Ishikawa (cell line): ENCODE results near the gene UPP1.

Experiments
- CEBPB ChIP-seq: IDR thresholded peaks from 2 replicates; pipeline ENCODE4 v1.6.1; 2012
- CREB1 ChIP-seq: IDR thresholded peaks from 2 replicates; pipeline ENCODE4 v1.6.1; 2012; ENCODE audit warnings: low read depth
- EGR1 ChIP-seq: IDR thresholded peaks from 2 replicates; pipeline ENCODE4 v1.6.1; 2012
- EP300 ChIP-seq: IDR thresholded peaks from 2 replicates; pipeline ENCODE4 v1.6.1; 2012; ENCODE audit warnings: borderline replicate concordance
- FOXM1 ChIP-seq: IDR thresholded peaks from 2 replicates; pipeline ENCODE4 v1.6.1; 2012; ENCODE audit warnings: low read depth, borderline replicate concordance
- NFIC ChIP-seq: IDR thresholded peaks from 2 replicates; pipeline ENCODE4 v1.6.1; 2012
- RAD21 ChIP-seq: IDR thresholded peaks from 2 replicates; pipeline ENCODE4 v1.6.1; 2012; ENCODE audit warnings: low read depth
- TAF1 ChIP-seq: IDR thresholded peaks from 2 replicates; pipeline ENCODE4 v1.6.1; 2012; ENCODE audit warnings: low read depth, mild to moderate bottlenecking
- TCF12 ChIP-seq: IDR thresholded peaks from 2 replicates; pipeline ENCODE4 v1.6.1; 2012; ENCODE audit warnings: low read depth
- TEAD4 ChIP-seq: IDR thresholded peaks from 2 replicates; pipeline ENCODE4 v1.6.1; 2012
- YY1 ChIP-seq: IDR thresholded peaks from 2 replicates; pipeline ENCODE4 v1.6.1; 2012; ENCODE audit warnings: low read depth
- ZBTB7A ChIP-seq: IDR thresholded peaks from 2 replicates; pipeline ENCODE4 v1.6.1; 2012; ENCODE audit warnings: low read depth
- TF ChIP-seq, protein P1 (sequence below): IDR thresholded peaks from 2 replicates; pipeline ENCODE4 v1.6.1; 2012; ENCODE audit warnings: low read depth, mild to moderate bottlenecking
- TF ChIP-seq, protein P2 (sequence below): IDR thresholded peaks from 2 replicates; pipeline ENCODE4 v1.6.1; 2012
- TF ChIP-seq, protein P3 (sequence below): IDR thresholded peaks from 2 replicates; pipeline ENCODE4 v1.6.1; 2012

Gene UPP1

DNA sequence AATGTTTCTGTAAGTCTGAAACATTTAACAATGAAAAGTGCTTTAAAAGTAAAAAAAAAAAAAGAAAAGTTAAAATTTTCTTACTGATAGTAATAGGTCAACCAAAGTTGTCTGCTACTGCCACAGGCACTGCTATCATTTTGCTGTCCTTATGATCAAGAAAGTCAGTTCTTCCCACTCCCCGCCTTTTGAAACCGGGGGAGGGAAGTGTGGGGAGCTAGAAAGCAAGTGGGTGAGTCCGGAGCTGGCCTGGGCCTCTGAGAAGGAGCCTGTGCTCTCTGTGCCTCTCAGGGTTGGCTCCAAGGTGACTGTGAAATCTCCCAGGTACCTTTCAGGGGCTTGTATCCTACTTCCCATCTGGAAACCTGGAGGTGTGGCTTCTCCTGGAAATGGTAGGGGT lies 46.4 kb upstream of the UPP1 start:
- TF ChIP-seq NFIC (no peak), TEAD4 (no peak), TCF12 (no peak), ZBTB7A (no peak), EP300 (no peak), FOXM1 (no peak), EGR1 (no peak), CEBPB (no peak), YY1 (no peak)
- TF ChIP-seq, protein P1, sequence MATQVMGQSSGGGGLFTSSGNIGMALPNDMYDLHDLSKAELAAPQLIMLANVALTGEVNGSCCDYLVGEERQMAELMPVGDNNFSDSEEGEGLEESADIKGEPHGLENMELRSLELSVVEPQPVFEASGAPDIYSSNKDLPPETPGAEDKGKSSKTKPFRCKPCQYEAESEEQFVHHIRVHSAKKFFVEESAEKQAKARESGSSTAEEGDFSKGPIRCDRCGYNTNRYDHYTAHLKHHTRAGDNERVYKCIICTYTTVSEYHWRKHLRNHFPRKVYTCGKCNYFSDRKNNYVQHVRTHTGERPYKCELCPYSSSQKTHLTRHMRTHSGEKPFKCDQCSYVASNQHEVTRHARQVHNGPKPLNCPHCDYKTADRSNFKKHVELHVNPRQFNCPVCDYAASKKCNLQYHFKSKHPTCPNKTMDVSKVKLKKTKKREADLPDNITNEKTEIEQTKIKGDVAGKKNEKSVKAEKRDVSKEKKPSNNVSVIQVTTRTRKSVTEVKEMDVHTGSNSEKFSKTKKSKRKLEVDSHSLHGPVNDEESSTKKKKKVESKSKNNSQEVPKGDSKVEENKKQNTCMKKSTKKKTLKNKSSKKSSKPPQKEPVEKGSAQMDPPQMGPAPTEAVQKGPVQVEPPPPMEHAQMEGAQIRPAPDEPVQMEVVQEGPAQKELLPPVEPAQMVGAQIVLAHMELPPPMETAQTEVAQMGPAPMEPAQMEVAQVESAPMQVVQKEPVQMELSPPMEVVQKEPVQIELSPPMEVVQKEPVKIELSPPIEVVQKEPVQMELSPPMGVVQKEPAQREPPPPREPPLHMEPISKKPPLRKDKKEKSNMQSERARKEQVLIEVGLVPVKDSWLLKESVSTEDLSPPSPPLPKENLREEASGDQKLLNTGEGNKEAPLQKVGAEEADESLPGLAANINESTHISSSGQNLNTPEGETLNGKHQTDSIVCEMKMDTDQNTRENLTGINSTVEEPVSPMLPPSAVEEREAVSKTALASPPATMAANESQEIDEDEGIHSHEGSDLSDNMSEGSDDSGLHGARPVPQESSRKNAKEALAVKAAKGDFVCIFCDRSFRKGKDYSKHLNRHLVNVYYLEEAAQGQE, result no peak
- TF ChIP-seq, protein P2, sequence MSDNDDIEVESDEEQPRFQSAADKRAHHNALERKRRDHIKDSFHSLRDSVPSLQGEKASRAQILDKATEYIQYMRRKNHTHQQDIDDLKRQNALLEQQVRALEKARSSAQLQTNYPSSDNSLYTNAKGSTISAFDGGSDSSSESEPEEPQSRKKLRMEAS, result no peak

DNA sequence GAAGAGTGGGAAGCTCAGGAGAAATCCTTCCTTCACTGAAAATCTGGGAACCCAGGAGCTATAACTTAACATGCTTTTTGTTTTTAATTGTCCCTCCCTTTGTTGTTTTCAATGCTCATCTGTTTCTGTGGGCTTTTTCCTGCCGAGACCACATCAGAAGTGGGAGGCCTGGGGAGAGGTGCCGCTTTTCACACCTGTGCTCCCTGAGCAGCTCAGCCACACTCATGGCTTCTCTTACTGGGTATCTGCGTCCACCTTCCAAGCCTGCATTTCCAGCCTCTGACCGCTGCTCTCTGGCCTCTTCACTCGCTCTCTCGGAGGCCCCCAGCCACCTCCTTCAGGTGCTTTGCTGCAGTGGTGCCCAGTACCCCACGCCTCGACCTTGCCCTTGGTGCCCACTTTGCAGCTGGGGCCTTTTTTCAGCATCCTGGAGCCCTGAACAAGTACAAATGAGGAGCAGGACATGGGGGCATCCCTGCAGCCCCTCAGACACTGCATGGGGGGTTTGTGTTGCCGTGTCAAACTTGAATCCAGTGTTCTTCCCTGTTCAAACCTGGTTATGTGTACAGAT lies 43.8 kb upstream of the UPP1 start:
- TF ChIP-seq ZBTB7A (no peak), EGR1 (no peak), YY1 (no peak)

DNA sequence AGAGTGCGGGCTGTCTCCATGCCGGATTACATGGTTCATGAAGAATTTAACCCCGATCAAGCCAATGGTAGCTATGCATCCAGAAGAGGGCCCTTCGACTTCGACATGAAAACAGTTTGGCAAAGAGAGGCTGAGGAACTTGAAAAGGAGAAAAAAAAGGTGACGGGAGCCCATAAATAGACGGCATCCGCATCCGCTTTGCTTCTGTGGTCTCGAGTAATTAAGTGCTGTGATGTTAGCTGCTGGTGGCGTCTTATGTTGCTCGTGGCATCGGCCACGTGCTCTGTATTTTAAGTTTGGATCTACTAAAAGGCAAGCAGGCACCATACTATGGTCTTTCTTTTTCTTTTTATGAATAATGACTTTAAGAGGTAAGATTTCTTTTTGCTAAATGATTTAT lies 42.6 kb upstream of the UPP1 start:
- TF ChIP-seq CREB1 (no peak), EP300 (no peak), TAF1 (no peak), RAD21 (no peak), CEBPB (no peak), TCF12 (no peak), YY1 (no peak), NFIC (no peak)
- TF ChIP-seq, protein P2, result no peak
- TF ChIP-seq, protein P3, sequence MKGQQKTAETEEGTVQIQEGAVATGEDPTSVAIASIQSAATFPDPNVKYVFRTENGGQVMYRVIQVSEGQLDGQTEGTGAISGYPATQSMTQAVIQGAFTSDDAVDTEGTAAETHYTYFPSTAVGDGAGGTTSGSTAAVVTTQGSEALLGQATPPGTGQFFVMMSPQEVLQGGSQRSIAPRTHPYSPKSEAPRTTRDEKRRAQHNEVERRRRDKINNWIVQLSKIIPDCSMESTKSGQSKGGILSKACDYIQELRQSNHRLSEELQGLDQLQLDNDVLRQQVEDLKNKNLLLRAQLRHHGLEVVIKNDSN, result no peak

DNA sequence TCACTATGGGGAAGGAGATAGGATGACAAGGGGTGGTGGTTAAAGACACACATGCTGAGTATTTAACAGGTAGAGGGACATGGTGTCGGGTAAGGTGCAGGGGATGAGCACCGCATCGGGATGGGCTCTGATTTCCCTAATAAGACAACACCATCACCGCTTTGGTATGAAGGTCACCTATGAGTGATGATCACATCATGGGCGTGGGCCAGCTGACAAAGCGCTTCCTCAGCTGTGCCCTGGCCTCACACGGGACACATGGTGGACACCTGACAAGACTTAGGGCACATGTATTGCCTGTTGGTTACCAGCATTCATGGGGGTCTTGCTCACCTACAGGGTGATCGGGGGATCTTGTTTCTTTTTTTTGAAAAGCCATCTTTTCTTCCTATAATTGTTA lies 41.0 kb upstream of the UPP1 start:
- TF ChIP-seq ZBTB7A (no peak), YY1 (no peak), EGR1 (no peak), TEAD4 (no peak), NFIC (no peak), TAF1 (no peak), FOXM1 (no peak), RAD21 (no peak), TCF12 (no peak), CREB1 (no peak), CEBPB (no peak), EP300 (no peak)
- TF ChIP-seq, protein P2, result no peak
- TF ChIP-seq, protein P3, result no peak
- TF ChIP-seq, protein P1, result no peak

DNA sequence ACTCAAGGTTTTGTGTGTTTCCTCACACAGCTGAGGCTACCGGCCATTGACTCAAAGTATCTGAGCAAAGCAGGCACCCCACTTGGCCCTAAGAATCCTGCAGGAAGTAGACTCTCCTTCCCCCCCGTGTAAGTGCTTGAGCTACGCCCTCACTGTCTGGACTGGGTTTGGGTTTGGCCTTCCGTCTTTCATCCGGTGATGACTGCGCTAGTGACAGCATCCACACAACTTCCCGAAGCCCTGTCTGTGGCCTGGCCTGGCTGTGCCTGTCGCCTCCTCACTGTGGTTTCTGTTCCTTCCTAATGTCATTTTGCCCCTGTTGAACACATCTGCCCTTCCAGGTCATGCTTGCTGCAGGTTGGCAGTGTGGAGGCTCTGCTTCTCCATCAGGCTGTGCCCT lies 39.2 kb upstream of the UPP1 start:
- TF ChIP-seq ZBTB7A, result no peak
- TF ChIP-seq CREB1, result no peak
- no peak for TF ChIP-seq TCF12
- TF ChIP-seq RAD21, result no peak
- TF ChIP-seq, protein P2, result no peak

DNA sequence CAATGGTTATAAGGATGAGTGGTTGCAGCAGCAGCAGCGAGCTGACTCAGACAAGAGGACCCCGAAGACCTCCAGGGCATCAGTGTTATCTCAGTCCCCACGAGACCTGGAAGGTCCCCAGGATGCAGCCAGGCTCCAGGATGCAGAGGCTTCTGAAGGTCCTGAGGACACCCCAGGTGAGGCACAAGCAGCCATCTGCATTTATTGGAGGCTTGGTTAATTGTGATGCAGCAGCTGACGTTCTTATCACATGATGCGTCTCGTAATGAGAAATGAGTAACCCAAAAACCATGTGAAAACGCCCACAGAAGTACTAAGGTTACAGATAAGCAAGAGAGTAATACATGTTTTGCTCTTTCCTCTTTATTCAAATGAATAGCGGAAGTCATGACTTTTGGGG lies 36.3 kb upstream of the UPP1 start:
- TF ChIP-seq RAD21, result no peak
